Liver (tissue), 9 donors: ENCODE results near the gene PEAK1. TPM values are rescaled to one million over a fixed set of nuclear protein-coding genes. Genes with fewer than 3 reads are reported as not detected.

Experiments used
- DNase-seq: peaks from one replicate; pipeline ENCODE4 v3.0.0-alpha.2; 2017; ENCODE audit warnings: low spot score
- H3K27ac ChIP-seq, 2 donors: one replicate each; pipeline ENCODE4 v1.7.0; 2013; ENCODE audit warnings: inconsistent platforms in 2 of 2, low read length in 2 of 2, control low read depth in 1 of 2, low read depth in 1 of 2, mild to moderate bottlenecking in 1 of 2
- H3K27me3 ChIP-seq, 4 donors: one replicate each; pipeline versions ENCODE4 v1.6.1 to v1.7.0; 2013; ENCODE audit warnings: low read length in 3 of 4, inconsistent platforms in 1 of 4, mild to moderate bottlenecking in 1 of 4, moderate library complexity in 1 of 4; ENCODE audit not compliant: control insufficient read depth in 4 of 4, insufficient read depth in 4 of 4
- H3K36me3 ChIP-seq, 4 donors: one replicate each; pipeline versions ENCODE4 v1.6.1 to v1.7.0; 2013; ENCODE audit warnings: low read length in 3 of 4, mild to moderate bottlenecking in 3 of 4, low read depth in 1 of 4, moderate library complexity in 1 of 4; ENCODE audit not compliant: control insufficient read depth in 4 of 4, insufficient read depth in 3 of 4
- H3K4me1 ChIP-seq, 4 donors: one replicate each; pipeline versions ENCODE4 v1.6.1 to v1.7.0; 2013; ENCODE audit warnings: low read length in 3 of 4, mild to moderate bottlenecking in 3 of 4, moderate library complexity in 1 of 4; ENCODE audit not compliant: control insufficient read depth in 4 of 4, insufficient read depth in 4 of 4
- H3K4me3 ChIP-seq, 3 donors: one replicate each; pipeline versions ENCODE4 v1.6.1 to v1.7.0; 2013; ENCODE audit warnings: low read length in 3 of 3, control low read depth in 1 of 3, low read depth in 1 of 3, mild to moderate bottlenecking in 1 of 3
- H3K9ac ChIP-seq, 2 donors: one replicate each; pipeline ENCODE4 v1.7.0; 2013; ENCODE audit warnings: low read length in 2 of 2, mild to moderate bottlenecking in 2 of 2, moderate library complexity in 2 of 2, control low read depth in 1 of 2, low read depth in 1 of 2
- H3K9me3 ChIP-seq, 4 donors: one replicate each; pipeline versions ENCODE4 v1.6.1 to v1.7.0; 2013; ENCODE audit warnings: low read length in 3 of 4; ENCODE audit not compliant: control insufficient read depth in 4 of 4
- CTCF ChIP-seq: fragments of 150-350 bp; IDR thresholded peaks from 2 replicates; pipeline ENCODE4 v1.5.1; 2017; ENCODE audit warnings: improper control_type of control experiment, low read depth, low read length; ENCODE audit not compliant: missing input control
- EGR1 ChIP-seq, 2 donors: IDR thresholded peaks; 2 replicates each; pipeline ENCODE4 v1.6.1; 2016 to 2018; ENCODE audit warnings: antibody characterized with exemption in 2 of 2, low read depth in 2 of 2
- FOXA2 ChIP-seq: IDR thresholded peaks from 2 replicates; pipeline ENCODE4 v1.6.1; 2016; ENCODE audit warnings: antibody characterized with exemption
- GABPA ChIP-seq, 2 donors: IDR thresholded peaks in 1 of 2; conservative IDR thresholded peaks in 1 of 2; 2 replicates each; pipeline ENCODE4 v1.6.1; 2016; ENCODE audit warnings: antibody characterized with exemption in 2 of 2, mild to moderate bottlenecking in 1 of 2, moderate library complexity in 1 of 2
- HNF4A ChIP-seq, 2 donors: conservative IDR thresholded peaks; 2 replicates each; pipeline ENCODE4 v1.6.1; 2016; ENCODE audit warnings: antibody characterized with exemption in 2 of 2, mild to moderate bottlenecking in 2 of 2
- HNF4G ChIP-seq: IDR thresholded peaks from 2 replicates; pipeline ENCODE4 v1.6.1; 2016; ENCODE audit warnings: antibody characterized with exemption
- JUND ChIP-seq, 2 donors: IDR thresholded peaks; 2 replicates each; pipeline ENCODE4 v1.6.1; 2016; ENCODE audit warnings: antibody characterized with exemption in 2 of 2
- MAX ChIP-seq: IDR thresholded peaks from 2 replicates; pipeline ENCODE4 v1.6.1; 2016; ENCODE audit warnings: antibody characterized with exemption
- NR2F2 ChIP-seq: IDR thresholded peaks from 2 replicates; pipeline ENCODE4 v1.6.1; 2016; ENCODE audit warnings: antibody characterized with exemption
- RAD21 ChIP-seq, 2 donors: IDR thresholded peaks; 2 replicates each; pipeline ENCODE4 v1.6.1; 2016; ENCODE audit warnings: antibody characterized with exemption in 2 of 2, mild to moderate bottlenecking in 2 of 2
- REST ChIP-seq: IDR thresholded peaks from 2 replicates; pipeline ENCODE4 v1.6.1; 2016; ENCODE audit warnings: antibody characterized with exemption, mild to moderate bottlenecking
- RXRA ChIP-seq, 2 donors: IDR thresholded peaks; 2 replicates each; pipeline ENCODE4 v1.6.1; 2017 to 2018; ENCODE audit warnings: antibody characterized with exemption in 2 of 2, mild to moderate bottlenecking in 1 of 2
- SP1 ChIP-seq: IDR thresholded peaks from 2 replicates; pipeline ENCODE4 v1.6.1; 2018; ENCODE audit warnings: antibody characterized with exemption, mild to moderate bottlenecking
- YY1 ChIP-seq: IDR thresholded peaks from 2 replicates; pipeline ENCODE4 v1.6.1; 2016; ENCODE audit warnings: antibody characterized with exemption, mild to moderate bottlenecking
- ZBTB33 ChIP-seq: IDR thresholded peaks from 2 replicates; pipeline ENCODE4 v1.6.1; 2016; ENCODE audit warnings: antibody characterized with exemption
- whole genome bisulfite sequencing: extraction: QIAGEN DNeasy Blood & Tissue Kit; methylation state at CpG from one replicate; pipeline ENCODE4 v1.1.7; 2013; 5-methylcytosine and 5-hydroxymethylcytosine counted together
- polyA plus RNA-seq, 2 donors: library from polyadenylated mRNA; stranded (reverse) in 1 of 2; unstranded in 1 of 2; fragments of 200-250 nt in 1 of 2; fragments of >200 nt in 1 of 2; fragmentation: Nextera tagmentation in 1 of 2; extraction: Ambion mirVana in 1 of 2; gene quantifications; one replicate each; pipeline versions ENCODE4 v1.2.1 to v1.2.3, GENCODE V29; 2013 to 2015
- total RNA-seq, 2 donors: library from RNA; depleted of rRNA; stranded (reverse); fragments of >200 nt; gene quantifications; one replicate each; pipeline ENCODE4 v1.2.3, GENCODE V29; 2014
- donor health status: healthy.
- donor health status: healthy.
- donor health status: healthy.
- donor health status: healthy.
- donor health status: healthy.

The PEAK1 gene
- total and polyA plus RNA-seq, 4 donors, result 1.8 to 14.9 (median 5.8) TPM

GRCh38 chr15:77417602-77418001 lies 2.3 kb downstream of the PEAK1 start:
- Histone ChIP-seq H3K9ac (no peak overlapping the region), H3K4me1 (peaks cover 0 to 30% (median 10%) of the 10 kb centered on the region in 4 donors), H3K27ac (no peak overlapping the region), H3K27me3 (no peaks in the 10 kb centered on the region), H3K4me3 (no peak overlapping the region), H3K36me3 (no peaks in the 10 kb centered on the region), H3K9me3 (no peaks in the 10 kb centered on the region)
- DNase-seq, result no peak
- 82% methylated on average over 3 of the region's 3 CpGs for WGBS
- TF ChIP-seq MAX (no peak), HNF4A (conservative IDR thresholded peaks at IDR 0.05) (no peak), CTCF (no peak)

GRCh38 chr15:77416954-77417353 lies 3.0 kb downstream of the PEAK1 start:
- no peaks in the 10 kb centered on the region for H3K27me3 ChIP-seq
- no peak overlapping the region for H3K9ac ChIP-seq
- no peak for TF ChIP-seq RAD21 (IDR thresholded peaks at IDR 0.05)
- TF ChIP-seq EGR1 (IDR thresholded peaks at IDR 0.05; ENCODE audit: low read depth in 2 of 2), result no peak
- no peak for TF ChIP-seq YY1
- TF ChIP-seq HNF4A (conservative IDR thresholded peaks at IDR 0.05), result no peak
- TF ChIP-seq REST, result no peak
- no peak for TF ChIP-seq CTCF
- no peak for TF ChIP-seq ZBTB33
- no peak for TF ChIP-seq SP1
- no peak for TF ChIP-seq FOXA2
- TF ChIP-seq NR2F2, result no peak
- TF ChIP-seq MAX, result no peak
- no peak for TF ChIP-seq HNF4G
- TF ChIP-seq JUND (IDR thresholded peaks at IDR 0.05), result no peak
- no peak for TF ChIP-seq RXRA (IDR thresholded peaks at IDR 0.05)
- no peak for TF ChIP-seq GABPA (IDR thresholded peaks at IDR 0.05 in 1 of 2, conservative IDR thresholded peaks at IDR 0.05 in 1 of 2)
- H3K4me3 ChIP-seq, result no peak overlapping the region
- no peaks in the 10 kb centered on the region for H3K36me3 ChIP-seq
- no peak overlapping the region for H3K27ac ChIP-seq
- H3K9me3 ChIP-seq, result no peaks in the 10 kb centered on the region
- H3K4me1 ChIP-seq, result peaks cover 0 to 24% (median 9%) of the 10 kb centered on the region in 4 donors
- no peak for DNase-seq
- 72% methylated on average over 1 of the region's 1 CpG for WGBS
